Pons (tissue), 1 donor: Measurements from ENCODE around the gene NOTO.
"Not testable (repeated sequence)": the region's sequence is repeated elsewhere in the genome, so short reads cannot be mapped to it uniquely, and the experiment has no call there.

Experiments used
- DNase-seq: peaks from one replicate; pipeline ENCODE4 v3.0.0-alpha.2; 2016; ENCODE audit warnings: low spot score

The NOTO gene

GRCh38 chr2:73200281-73200680 lies 2.1 kb upstream of the NOTO start:
- DNase-seq: not testable (repeated sequence)

GRCh38 chr2:73203055-73203681 lies 794 bp downstream of the NOTO start:
- no peak for DNase-seq

DNA sequence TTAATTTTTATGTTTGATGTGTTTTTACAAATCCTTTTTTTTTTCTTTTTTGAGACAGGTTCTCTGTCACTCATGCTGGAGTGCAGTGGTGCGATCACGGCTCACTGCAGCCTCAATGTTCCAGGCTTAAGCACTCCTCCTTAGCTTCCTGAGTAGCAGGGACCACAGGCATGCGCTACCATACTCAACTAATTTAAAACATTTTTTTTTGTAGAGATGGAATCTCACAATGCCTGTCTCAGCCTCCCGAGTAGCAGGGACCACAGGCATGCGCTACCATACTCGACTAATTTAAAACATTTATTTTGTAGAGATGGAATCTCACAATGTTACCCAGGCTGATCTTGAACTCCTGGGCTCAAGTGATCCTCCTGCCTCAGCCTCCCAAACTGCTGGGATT lies 3.2 kb downstream of the NOTO start:
- DNase-seq: no peak

- DNase-seq: no peak
These were observed 5.9 kb downstream of the NOTO start for GRCh38 chr2:73208258-73208657.

DNA sequence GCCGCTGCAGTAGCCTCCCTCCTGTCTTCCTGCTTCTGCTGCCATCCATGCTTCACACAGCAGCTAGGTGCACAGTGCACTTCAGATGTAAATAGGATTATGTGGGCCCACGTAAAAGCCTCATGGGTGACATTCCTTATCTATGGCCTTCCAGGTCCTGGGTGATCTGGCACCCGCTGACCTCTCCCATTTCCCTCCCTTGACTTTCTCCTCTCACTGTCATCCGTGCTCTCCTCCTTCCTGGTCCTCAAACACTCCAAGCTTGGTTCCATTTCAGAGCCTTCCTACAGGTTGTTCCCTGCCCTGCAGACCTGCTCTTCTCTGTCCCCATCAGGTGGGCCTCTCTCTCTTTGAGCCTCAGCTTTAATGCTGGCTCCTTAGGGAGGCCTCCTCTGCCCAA lies 7.6 kb downstream of the NOTO start:
- DNase-seq: no peak

DNA sequence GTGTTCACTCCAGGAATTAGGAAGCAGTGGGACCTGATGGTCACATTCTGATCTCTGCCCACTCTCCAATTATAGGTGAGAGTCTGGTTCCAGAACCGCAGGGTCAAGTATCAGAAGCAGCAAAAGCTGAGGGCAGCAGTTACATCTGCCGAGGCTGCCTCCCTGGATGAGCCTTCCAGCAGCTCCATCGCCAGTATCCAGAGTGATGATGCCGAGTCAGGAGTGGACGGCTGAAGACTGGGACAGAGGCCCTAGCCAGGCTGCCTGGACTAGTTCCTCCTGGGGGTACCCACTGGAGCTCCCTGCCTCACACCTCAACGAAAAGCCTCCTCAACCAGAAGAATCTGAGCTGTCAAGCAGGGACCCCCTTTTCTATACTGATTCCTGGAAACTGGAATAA lies 8.3 kb downstream of the NOTO start:
- no peak for DNase-seq

DNA sequence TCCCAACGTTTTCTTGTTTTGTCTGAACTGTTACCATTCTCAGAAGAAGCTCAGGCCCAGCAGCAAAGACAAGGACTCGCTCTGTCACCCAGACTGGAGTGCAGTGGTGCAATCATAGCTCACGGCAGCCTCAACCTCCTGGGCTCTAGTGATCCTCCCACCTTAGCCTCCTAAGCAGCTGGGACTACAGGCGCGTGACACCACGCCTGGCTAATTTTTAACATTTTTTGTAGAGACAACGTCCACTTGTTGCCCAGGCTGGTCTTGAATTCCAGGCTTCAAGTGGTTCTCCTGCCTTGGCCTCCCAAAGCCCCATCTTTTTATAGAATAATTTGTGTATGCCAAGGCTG lies 9.7 kb downstream of the NOTO start:
- no peak for DNase-seq

- peak; percentile 61 for DNase-seq
These were observed 10.2 kb downstream of the NOTO start for GRCh38 chr2:73212448-73213176.

DNA sequence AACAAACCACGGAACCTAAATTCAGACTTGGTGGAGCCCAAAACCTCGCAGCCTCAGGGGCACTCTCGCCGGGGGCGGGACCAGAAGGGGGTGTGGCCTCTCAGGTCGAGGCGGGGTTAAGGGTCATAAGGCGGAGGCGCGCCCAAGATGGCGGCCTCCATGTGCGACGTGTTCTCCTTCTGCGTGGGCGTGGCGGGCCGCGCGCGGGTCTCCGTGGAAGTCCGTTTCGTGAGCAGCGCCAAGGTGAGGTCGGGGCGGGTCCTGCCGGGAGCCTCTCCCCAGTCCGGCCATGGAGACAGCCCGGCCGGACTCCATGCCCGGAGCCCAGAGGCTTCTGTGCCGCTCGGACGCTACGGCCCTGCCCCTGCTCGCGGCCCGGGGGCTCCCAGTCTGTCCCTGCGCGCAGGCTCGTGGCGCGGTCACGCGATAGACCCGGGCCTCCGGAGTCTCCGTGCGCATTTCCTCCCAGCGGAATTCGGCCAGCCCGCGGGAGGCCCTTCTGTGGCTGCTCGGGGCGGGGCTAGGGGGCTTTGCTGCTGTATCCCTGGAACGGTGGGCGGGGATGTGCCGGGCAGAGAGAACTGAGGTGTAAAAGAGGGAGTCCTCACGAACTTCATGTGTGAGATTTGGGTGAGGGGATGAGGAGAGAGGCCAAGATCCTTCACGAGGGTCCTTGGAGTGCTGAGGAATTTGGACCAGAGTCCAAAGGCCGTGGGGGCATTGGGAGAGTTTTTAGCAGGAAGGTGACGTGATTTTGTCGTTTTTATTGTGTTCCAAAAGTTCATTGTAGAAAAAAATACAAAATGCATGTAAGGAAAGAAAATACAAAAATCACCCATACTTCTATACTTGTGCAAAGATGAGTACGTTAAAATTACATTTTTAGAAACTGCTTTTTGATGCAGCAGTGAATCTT lies 12.0 kb downstream of the NOTO start, which contains the start of gene SMYD5:
Gene SMYD5 (plus strand): TSS at position 126 of the 916 bp plus-strand sequence. CDS start 22 bp downstream, at position 148.
- peak; percentile 78 for DNase-seq

DNA sequence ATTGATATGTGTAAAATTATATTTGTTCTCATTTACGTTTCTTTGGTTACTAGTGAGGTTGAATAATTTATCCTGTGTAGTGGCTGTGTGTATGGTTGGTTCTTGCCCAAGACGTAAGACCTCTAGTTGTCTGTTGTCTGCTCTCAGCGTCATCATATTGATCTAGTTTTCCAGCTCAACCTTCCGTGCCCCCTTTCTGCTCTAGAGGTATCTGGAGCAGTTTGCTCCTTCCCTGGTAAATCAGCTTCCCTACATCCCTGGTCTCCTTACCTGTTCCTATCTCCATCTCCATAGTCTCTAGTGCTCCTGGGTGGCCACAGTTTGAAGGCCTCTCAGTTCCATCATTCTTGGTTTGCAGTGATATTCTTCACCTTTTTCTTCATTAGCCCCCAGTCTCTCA lies 12.9 kb downstream of the NOTO start:
- no peak for DNase-seq

DNA sequence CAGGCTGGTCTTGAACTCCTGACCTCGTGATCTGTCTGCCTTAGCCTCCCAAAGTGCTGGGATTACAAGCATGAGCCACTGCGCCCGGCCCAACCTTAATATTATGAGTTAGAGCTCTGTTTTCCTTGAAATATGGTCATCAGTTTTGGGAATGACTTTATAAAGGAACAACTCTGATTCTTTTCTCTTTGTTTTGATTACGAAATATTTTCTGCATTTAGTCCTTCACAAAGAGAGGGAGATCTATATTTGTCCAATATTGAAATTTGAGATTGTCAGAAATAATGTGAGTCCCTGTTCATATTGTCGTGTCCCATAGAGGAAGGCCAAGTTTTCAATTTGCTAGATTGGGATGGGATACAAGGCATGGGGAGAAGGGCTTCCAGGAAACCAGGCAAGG lies 14.8 kb downstream of the NOTO start:
- no peak for DNase-seq

DNA sequence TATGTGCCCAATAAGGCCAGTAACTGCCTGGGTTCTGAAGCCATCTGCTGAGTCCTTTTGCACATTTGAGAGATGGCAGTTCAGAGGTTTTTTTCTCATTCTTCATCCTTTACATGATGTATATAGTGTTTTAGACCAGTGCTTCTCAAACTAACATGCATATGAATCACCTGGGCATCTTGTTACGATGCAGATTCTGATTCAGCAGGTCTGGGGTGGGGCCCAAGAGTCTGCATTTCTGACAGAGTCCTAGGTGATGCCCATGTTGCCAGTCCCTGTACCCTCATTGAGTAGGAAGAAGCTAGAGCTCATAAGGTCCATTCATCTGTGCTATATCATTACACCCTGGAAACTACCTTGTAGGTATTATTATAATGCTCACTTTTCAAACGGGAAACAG lies 15.5 kb downstream of the NOTO start:
- DNase-seq: no peak

DNA sequence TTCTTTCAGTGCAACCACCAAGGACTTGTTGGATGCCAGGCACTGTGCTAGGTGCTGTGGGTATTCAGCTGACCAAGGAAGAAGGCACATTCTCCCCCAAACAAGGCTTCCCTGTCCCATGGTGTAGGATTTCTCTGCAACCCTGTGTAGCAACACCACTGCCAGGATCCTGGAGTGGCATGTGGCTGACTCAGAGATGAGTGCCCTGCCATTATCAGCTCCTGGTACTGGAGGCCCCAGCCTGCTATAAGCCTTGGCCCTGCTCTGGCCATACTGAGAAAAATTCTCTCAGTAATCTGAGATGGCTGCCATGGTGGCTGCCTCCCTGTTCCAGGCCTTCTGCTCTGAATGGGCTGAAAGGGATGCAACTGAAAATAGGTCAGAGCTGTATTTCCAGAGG lies 15.9 kb downstream of the NOTO start:
- no peak for DNase-seq

DNA sequence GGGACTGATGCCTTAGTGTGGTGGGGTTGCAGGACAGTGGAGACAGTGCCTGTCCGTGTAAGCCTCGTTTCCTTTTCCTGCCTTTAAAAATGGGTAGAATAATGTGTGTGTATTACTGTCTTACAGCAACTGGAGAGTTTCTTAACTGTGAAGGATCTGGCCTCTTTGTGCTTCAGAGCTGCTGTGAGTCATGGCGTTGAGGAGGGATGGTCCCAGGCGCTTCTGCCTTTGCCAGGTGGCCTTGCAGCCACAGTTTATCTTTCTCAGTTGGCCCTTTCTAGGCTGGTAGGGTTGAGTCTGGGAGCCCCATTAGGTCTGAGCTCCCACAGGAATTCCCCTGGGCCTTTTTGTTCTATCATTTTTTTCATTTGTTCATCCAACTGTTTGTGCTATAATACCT lies 21.4 kb downstream of the NOTO start:
- no peak for DNase-seq

DNA sequence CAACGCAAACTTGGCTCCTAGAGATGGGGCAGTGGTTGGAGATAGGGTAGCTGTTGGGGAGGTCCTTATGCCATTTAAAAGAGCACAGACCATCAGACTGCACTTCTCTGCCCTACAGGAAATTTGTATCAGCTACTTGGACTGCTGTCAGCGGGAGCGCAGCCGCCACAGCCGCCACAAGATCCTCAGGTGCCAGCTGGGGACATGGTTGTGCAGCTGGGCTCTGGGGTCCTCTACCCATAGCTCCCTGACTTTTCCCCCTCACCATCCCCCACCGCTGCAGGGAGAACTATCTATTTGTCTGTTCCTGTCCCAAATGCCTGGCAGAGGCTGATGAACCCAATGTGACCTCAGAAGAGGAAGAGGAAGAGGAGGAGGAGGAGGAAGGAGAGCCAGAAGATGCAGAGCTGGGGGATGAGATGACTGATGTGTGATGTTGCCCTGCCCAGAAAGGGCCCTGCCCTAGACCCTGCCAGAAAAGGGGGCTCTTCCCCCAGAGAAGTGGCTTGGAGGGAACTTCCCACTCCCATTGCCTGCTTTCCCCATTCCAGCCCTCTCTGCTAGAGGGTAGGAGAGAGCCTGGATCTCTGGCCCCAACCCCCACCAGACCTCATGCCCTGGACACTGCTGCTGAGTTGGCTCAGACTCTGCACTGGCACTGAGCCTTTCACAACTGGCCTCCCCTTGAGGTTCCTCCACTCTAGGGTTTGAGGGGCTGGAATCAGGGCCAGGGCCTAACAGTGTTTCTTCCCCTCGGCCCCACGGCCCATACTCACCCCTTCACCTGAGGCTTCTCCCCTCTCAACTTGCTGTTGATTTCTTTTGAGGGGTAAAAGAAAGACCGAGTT lies 23.4 kb downstream of the NOTO start:
- no peak for DNase-seq

GRCh38 chr2:73227086-73227485 lies 24.7 kb downstream of the NOTO start:
- DNase-seq: no peak

DNA sequence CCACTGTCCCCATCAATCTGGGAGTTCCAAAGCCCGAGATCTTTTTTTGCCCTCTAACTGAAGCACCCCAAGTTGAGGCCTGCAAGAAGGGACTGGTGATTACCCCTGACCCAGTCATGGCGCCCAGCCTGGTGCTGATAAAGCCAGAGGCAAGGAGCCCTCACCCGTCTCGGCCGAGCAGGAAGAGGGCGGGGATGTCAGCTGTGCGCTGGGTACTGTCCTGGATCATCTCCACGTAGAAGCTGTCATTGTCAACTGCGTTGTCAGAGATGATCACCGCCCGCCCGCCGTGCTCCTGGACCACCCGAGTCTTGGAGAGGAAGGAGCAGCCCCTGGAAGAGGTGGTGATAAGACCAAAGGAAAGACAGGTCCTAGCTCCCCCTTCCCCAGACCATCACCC lies 26.3 kb downstream of the NOTO start:
- no peak for DNase-seq

GRCh38 chr2:73232403-73233153 lies 30.2 kb downstream of the NOTO start:
- no peak for DNase-seq

DNA sequence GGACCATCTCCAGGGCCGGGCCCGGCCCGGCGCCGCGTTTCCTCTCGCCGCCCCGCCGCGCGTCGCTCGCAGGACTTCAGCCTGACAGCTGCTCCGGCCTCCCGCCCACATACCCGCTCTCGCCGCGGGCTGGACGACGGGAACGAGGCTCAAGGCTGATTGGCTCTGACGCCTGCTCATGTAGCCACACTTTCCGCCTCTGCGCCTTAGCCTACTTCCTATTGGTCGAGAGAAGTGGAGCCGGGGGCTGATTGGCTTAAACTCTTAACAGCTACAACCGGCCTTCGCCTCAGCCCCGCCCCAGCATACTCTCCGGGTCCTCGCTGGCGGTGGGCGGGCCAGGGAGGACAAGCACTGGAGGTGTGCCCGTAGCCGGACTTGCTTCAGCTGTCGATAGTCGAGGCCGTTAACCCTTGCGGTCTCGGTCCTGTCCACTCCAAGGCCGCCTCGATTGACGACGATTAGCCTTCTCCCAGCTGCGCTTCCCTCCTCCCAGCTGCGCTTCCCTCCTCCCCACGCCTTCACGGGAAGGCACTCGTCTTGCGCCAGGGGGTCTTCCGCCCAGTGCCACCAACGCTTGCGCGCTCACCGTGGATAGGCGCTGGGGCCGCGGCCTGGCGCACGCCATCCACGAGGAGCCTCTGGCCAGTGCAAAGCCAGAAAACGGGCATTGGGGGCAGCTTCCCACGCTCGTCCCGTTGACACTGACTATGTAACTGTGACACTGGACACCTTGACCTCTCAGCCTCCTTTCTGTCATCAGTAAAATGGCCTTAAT lies 31.0 kb downstream of the NOTO start, which contains the start of gene PRADC1:
Gene PRADC1 (minus strand): TSS at position 86 of the 778 bp plus-strand sequence. CDS start 79 bp downstream, at position 7.
- DNase-seq: peak; percentile 100
